NCI-H1105 treated with DMSO at 0.1 percent for 48 hours (cell line): ENCODE measurements around the gene NOTCH4.
A peak's percentile ranks its signal among the peaks of the same experiment; 100 is the strongest.

ENCODE experiments used
- DNase-seq: peaks from one replicate; lab custom pipeline; 2025; lab: John Stamatoyannopoulos, UW

NOTCH4 gene

DNA sequence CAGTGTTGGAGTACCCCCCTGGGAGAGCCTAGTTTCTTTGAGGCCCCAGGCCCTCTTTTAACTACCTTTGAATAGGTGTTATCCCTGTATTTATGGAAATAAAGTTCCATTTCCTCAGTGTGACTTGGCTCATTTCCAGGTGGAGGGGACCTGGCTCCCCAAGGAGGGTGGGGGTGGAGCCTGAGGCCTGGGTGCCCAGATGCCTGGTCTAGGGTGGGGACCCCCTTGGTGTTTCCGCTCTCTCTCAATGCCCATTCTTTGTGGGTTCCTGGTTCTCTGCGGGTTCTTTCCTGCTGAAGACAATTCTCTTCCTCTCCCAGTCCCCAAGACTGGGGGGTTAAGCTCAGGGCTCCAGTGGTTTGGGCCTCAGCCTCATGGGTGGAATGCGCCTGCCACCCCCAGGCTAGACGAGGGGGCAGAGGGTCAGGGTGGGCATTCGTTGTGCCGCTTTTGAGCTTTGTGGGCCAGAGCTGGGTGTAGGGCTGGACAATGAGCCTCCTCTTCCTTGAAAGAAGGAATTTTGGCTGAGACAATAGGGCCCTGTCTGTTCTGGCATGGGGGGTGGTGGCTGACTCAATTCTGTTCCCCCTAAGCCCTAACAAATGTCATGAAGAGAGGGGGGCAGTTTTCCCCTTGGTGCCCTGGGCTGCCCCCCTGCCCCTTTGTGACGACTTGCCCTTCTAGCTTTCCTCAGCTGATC lies 60.2 kb downstream of the NOTCH4 start:
- DNase-seq: no peak

DNA sequence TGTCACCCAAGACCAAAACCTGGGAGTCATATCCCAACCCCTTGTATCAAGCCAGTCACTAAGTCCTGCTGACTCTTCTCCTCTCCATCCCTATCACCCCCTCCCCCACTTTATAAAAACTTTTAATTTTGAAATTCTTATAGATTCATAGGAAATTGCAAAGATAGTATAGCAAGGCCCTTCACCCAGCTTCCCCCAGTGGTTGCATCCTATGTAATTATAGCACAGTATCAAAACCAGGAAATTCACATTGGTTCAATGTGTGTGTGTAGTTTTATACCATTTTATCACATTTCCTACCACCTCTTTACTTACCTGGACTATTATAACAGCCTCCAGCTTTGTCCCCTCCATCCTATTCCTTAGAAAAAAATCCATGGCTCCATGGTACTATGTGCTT lies 65.8 kb downstream of the NOTCH4 start:
- no peak for DNase-seq

DNA sequence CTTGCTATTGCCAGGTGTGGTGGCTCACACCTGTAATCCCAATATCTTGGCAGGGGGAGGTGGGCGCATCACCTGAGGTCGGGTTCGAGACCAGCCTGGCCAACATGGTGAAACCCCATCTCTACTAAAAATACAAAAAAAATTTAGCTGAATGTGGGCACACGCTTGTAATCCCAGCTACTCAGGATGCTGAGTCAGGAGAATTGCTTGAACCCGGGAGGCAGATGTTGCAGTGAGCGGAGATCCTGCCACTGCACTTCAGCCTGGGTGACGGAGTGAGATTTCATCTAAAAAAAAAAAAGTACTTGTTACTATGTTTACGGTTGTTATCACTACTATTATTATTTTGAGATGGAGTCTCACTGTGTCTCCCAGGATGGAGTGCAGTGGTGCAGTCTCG lies 67.0 kb downstream of the NOTCH4 start:
- no peak for DNase-seq

DNA sequence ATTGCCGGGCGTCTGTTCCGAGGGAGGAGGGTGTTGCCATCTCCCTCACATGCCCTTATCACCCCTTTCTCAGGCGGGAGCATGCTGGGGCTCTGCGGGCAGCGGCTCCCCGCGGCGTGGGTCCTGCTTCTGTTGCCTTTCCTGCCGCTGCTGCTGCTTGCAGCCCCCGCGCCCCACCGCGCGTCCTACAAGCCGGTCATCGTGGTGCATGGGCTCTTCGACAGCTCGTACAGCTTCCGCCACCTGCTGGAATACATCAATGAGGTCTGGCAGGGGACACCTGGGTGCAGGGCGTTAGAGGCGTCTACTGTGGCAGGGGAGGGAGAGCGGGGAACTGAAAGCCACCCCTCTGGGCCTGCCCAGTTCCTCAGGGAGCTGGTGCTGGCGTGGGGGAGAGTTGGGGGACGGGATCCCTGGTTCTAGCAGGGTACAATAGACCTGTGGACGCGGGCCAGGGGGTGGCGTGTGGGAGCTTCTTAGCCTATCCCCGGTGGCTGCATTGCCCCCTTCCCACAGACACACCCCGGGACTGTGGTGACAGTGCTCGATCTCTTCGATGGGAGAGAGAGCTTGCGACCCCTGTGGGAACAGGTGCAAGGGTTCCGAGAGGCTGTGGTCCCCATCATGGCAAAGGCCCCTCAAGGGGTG lies 69.2 kb downstream of the NOTCH4 start:
- DNase-seq: peak; percentile 67

DNA sequence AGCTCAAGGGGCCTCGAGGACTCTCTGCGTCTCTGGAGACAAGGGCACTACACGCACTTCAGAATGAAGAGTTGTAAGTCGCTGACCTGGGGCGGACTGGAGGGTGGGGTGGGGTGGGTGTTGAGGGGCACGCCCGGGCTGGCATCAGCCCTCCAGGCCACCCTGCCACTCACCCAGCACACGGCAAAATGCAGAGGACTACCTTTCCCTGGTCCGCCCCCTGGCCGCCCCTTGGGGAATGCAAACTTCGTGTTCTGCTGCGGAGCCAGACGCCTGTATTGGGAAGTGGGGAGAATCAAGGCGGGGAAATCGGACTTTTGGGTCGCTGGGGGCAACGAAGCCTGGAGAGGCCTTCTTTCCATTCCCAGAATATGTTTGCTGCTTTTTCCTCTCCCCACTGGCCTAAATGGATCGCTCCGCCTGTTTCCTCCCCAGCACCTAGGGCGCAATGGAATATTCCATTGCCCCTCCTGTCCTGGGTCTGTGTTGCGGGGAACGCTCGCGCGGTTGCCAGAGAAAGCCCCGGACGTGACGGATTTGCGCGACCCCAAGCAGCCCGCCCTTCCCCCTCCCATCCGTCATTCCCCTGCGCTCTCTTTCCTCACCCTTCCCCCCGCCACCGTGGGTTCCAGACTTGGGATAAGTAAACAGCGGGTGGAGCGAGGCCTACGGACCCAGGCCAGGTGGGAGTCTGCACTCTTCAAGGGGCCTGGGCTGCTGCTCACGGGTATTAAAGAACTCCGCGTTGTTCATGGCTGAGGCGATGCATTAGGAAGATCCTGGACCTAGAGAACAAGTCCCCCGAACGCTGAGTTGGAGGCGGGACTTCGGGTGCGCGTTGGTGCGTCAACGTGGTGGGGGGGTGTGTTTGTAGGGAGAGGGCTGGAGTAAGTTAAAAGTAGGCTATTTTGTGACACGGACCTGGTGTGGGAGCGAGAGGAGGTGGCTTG lies 70.0 kb downstream of the NOTCH4 start, which contains the start of gene PPT2:
Gene PPT2, plus strand, starts transcription at position 578 of the 950 bp plus-strand sequence. CDS start 454 bp downstream, outside the sequence.
- DNase-seq: peak; percentile 82

DNA sequence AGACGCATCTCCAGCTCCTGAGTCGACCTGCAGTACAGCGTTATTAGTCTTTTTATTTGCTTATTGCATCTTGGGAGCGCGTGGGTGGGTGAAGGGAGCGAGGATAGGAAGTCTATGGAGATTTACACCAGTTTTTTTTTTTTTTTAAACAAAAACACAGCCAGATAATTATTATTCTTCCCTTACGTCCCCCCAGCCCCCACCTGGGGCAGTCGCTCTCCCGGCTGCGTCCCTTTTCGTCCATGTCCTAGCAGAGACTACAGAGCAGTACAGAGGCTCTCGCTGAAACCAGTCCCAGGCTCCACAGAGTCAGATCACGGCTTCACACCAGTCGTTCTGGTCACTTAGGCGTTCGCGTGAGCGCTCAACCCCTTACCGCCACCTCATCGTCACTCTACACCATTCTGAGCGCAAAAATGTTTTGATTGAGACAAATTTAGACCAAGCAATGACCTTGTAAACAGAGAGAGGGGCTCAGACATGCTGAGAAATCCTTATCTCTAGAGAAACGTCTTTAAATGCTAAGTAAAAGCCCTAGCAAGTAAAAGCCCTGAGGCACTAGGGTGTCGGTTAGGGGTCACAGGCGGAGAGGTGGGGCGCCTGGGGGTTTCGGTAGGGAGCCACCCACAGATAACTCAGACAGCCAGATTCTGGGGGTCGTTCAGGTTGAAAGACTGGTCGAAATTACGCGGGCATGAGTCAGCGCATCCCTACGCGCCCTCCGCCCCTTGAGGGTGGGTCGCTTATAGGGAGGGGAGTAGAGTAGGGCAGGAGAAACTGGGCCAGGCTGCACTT lies 70.9 kb downstream of the NOTCH4 start:
- DNase-seq: no peak

DNA sequence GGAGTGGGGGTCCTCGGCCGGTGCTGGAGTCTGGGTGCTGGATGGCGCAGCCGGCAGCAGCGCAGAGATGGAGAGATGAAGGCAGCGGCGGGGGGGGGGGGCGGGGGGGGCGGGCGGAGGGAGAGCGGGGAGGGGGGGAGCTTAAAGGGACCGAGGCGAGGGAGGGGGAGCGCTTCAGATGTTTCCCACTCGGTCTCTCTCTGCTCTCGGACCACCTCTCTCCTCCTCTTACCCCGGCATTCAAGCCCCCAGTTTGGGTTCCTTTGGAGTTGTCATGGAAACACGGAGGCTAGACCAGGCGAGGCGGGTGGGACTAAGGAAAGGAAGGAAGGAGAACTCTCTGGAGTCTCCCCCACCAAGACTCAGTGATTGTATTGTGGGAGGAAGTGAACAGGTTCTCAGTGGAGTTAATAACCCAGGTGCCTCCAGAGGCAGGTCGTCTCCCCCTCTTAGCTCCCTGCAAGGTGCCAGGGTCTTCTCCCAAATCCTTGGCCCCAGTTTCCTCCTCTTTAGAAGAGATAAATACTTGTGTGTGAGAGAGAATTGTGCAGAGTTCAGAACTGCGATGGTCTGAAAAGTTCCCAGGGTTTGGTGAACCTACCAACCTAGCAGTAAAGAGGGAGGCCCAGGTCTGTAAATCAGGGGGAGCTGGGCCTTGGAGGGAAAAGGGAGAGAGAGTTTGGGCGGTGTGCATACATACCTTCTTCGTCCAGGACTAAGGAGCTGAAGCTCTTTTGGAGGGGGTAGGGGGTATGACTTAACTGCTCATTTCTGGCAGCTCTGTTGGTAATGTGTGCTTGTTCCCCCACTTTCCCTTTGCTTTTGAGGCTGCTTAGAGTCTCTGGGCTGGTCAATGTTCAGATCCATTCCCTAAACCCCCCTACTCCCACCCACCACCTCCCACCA lies 71.8 kb downstream of the NOTCH4 start, which contains the start of gene PRRT1:
Gene PRRT1, minus strand, starts transcription at position 77 of the 906 bp plus-strand sequence. CDS start 112 bp downstream, outside the sequence.
- DNase-seq: no peak

DNA sequence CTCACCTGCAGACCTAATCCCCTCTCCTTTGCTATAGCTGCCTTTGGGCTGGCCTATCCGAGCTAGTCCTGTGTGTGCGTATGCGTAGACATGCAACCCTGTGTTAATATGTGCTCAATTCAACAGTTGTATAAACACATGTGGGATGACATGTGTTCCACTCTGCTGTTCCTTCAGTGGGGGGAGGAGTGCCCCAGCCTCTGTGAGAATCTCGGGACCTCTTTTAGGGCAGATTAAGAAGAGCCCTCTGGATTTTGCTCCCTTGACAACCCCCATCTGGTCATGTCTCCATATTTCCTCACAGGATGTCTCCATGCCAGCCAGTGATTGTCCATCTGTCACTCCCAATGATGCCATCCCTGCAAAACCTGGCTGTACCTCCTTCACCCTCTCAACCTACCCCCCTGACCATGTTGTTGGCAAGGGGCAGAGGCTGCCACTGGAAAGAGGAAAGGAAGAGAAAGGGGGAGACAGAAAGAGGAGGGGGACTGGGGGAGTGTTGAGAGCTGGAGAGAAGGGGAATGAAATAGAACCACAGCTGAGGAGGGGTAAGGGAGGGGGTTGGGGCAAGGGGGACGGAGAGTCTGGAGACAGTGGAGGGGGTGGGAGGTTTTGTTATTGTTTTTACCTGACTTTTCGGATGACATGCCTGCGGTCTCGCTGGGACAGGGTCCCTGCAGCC lies 72.5 kb downstream of the NOTCH4 start:
- no peak for DNase-seq

DNA sequence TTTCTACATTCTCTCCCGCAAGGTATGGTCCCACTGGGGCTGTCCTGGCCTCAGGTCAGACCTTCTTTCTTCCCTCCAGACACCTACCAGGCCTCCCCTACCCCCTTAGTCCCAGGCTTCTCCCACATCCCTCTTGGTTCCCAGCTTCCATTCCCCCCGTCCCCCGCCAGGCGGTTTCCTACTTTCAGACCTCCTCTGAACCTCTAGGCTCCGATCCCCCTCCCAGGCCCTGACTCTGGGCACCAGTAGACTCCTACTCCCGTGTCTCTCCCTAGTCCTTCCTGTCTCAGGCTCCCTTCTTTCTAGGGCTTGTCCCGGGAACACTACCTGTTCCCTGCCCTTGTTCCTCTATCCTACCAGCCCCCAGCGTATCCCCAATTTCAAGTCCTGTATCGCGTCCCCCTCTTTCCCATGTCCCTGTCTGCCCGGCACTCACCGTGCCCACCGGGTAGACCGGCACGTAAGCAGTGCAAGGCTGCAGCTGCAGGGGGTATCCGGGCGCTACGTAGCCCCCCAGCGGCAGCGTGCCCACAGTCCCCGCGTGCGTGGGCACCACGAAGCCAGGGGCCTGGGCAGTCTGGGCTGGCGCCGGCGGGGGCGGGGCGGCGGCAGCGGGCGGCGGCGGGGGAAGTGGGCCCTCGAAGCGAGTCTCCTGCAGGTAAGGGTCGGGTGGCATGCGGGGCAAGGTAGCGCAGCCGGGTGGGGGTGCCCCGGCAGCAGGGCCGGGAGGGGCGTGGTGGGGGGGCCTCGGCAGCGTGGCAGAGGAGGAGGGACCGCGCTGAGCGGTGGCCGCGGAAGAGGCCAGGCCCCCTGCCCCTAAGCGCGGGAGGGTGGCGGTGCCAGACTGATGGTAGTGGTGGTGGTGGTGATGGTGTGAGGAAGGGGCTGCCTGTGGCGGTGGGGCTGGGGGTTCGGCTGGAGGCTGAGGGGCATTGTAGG lies 73.7 kb downstream of the NOTCH4 start:
- DNase-seq: no peak

DNA sequence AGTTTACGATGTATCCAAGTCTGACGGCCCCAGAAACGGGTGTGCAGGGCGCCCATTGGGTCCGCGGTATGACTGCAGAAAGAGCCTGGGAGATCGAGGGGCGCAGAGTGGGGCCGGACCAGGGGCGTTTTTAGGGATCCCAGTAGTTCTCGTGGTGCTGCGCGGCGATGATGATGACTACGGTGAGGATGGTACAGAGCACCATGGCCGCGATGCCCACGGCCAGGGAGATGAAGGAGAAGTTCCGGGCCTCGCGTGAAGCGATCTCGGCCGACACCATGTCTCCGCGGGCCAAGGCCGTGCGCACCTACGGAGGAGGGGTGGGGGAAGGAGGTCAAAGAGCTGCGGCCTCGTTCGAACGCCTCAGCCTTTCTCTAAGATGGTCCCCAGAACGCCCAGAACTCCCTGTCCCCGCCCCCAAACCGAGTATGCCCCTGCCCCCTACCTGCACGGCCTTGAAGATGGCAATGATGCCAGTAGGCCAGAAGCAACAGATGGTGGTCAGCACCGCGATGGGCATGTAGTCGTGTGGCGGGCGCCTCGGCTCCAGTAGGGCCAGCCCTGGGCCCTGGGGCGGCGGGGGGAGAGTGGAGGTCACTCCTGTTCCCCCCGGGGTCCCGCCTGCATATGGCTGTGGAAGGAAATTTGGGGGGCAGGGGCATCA lies 74.6 kb downstream of the NOTCH4 start:
- DNase-seq: no peak

DNA sequence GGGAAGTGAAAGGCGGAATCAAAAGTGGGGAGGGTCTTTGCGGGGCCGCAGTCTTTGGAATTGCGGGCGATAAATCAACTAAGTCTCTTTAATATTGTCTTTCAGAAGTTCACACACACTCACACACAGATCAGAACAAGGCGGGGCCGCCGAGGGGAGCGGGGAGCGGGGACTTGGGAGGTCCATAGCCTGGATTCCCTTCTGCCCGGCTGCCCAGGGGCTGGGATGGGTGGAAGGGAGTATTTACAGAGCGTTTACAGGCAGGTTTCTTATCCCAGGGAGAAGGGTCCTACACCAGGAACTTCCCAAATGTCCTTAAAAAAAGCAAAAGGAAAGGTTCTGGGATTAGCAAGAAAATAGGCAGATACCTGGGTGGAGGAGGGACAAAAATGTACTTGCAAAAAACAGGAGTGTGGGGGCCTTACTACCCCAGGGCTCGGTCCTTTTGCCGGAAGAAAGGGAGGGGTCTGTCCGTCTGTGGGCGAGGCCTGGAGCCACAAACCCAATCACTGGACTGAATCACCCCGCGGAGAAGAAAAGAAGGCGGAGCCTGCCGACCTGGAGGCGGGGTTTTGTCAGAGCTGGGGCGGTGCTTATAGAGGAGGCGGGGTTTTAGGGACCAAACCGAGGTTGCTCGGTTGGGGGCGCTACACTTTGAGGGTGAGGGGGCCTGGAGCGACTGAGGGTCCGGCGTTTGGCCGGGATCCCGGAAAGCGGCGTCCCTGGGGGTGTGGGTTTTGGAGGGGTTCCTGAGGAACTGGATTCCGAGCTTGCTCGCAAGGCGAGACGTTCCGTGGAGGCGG lies 75.4 kb downstream of the NOTCH4 start:
- no peak for DNase-seq

DNA sequence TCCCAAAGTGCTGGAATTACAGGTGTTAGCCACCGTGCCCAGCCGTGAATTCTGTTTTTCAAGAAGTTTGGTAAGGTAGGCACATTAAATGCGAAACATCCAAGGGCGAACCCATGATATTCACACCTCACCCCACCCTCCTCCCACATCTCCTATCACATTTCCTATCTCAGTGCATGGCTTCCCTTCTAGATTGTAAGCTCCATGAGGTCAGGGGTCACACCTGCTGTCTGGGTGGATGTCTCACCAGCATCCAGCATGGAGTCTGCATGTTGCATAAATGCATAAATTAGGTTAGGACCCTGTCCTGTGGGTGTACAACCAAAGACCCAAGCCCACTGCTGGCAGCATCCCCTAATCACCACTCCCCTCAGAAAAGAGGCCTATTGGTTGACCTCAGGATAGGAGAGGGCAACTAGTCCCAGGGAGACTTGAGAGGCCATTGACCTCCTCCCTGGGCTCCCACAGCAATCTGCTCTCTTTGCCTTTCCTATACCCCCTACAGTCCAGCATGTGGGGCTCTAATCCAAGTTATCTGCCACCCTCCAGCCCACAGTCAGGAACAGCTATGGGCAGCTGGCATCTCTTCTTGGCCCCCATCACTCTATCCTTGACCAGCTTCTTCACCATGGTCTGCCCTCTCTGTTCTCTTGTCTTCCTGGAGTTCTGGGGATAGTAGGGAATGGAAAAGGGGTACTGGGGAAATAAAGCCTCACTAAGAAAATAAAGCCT lies 76.3 kb downstream of the NOTCH4 start:
- no peak for DNase-seq

DNA sequence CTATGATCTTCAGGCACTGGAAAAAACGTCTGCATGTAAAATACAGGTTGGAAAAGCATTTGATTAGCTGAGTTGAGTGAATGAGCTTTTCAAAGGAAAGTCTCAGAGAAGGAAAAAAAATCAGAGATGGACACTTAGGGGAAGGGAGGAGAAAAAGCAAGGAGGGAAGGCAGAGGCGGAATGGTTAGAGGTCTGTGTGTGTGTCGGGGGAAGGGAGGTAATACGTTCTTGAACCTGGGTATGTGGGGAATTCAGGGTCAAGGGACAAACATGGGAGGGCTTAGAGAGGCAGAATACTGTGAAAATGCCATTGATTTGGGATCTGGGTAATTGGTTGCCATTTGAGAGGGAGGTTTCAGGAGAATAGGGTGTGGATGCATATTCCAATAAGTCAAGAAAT lies 77.2 kb downstream of the NOTCH4 start:
- no peak for DNase-seq

DNA sequence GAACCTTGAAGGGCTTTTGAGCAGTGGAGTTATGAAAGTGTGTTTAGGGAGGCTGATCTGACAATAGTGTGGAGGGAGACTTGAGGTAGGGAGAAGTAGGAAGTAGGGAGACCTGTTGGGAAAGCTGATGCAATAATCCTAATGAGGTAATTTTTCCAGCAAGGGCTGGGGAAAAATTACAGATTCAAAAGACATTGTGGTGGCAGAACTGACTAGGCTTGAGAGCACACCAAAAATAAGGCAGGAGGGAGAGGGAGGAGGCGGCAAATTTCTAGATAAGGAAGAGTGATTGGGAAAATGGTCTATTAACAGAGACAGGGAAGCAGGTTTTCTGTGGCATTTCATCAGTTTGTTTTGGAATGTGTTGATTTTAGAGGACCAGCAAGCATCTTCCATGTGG lies 77.6 kb downstream of the NOTCH4 start:
- DNase-seq: no peak
